H1 (cell line): ENCODE data around the gene RASSF5. TPM values are rescaled to one million over a fixed set of nuclear protein-coding genes. Genes with fewer than 3 reads are reported as not detected.

ENCODE experiments used
- CTCF ChIA-PET: fragments of 300-600 bp; sonication (Branson Sonifier 250); formaldehyde crosslinking; loops from one replicate; lab custom pipeline; 2021; ENCODE audit not compliant: partially characterized antibody; lab: Charles Lee
- POLR2A ChIA-PET: fragments of 300-600 bp; sonication (Branson Sonifier 250); formaldehyde crosslinking; loops from one replicate; lab custom pipeline; 2021; ENCODE audit warnings: inconsistent platforms; ENCODE audit not compliant: partially characterized antibody; lab: Charles Lee
- DNase-seq, 2 experiments: peaks; one replicate each; pipeline versions ENCODE4 v3.0.0 to v3.0.0-alpha.2; 2010 to 2022; ENCODE audit warnings: low spot score in 2 of 2, low read depth in 1 of 2, mixed read lengths in 1 of 2
- FAIRE-seq: peaks from 2 replicates; lab custom pipeline; 2011; peaks lifted over from hg19 to GRCh38; lab: Jason Lieb, UNC
- H2AFZ ChIP-seq: 2 replicates; pipeline ENCODE4 v1.8.1; 2012; ENCODE audit warnings: low read length, inconsistent platforms
- H2AK5ac ChIP-seq: 2 replicates; pipeline ENCODE4 v1.6.1; 2013; ENCODE audit warnings: low read depth, low read length
- H2BK120ac ChIP-seq: replicated peaks from 2 replicates; pipeline ENCODE3; 2013; ENCODE audit warnings: low read depth, low read length, inconsistent platforms
- H2BK12ac ChIP-seq: 2 replicates; pipeline ENCODE4 v1.6.1; 2013; ENCODE audit warnings: low read depth, low read length
- H2BK15ac ChIP-seq: 2 replicates; pipeline ENCODE4 v1.6.1; 2013; ENCODE audit warnings: low read length
- H2BK20ac ChIP-seq: 2 replicates; pipeline ENCODE4 v1.6.1; 2013; ENCODE audit warnings: low read length
- H2BK5ac ChIP-seq: 2 replicates; pipeline ENCODE4 v1.6.1; 2013; ENCODE audit warnings: low read depth, low read length
- H3K14ac ChIP-seq: 2 replicates; pipeline ENCODE4 v1.6.1; 2013; ENCODE audit warnings: inconsistent platforms; ENCODE audit not compliant: insufficient read length
- H3K18ac ChIP-seq: 2 replicates; pipeline ENCODE4 v1.6.1; 2013; ENCODE audit warnings: low read length; ENCODE audit errors: extremely low read depth
- H3K23ac ChIP-seq: 2 replicates; pipeline ENCODE4 v1.6.1; 2013; ENCODE audit warnings: inconsistent platforms; ENCODE audit not compliant: insufficient read length
- H3K23me2 ChIP-seq: 2 replicates; pipeline ENCODE4 v1.6.1; 2013; ENCODE audit warnings: low read depth, low read length
- H3K27ac ChIP-seq: 2 replicates; pipeline ENCODE4 v1.6.1; 2011; ENCODE audit warnings: low read depth, low read length, inconsistent platforms
- H3K27me3 ChIP-seq, 4 experiments: replicated peaks in 1 of 4; 1 replicate in 1 of 4; 2 replicates in 3 of 4; pipeline versions ENCODE4 v1.6.1 to v1.8.1; 2011 to 2013; ENCODE audit warnings: low read length in 3 of 4, mild to moderate bottlenecking in 3 of 4, inconsistent platforms in 2 of 4, mixed read lengths in 2 of 4, moderate library complexity in 1 of 4; ENCODE audit not compliant: control insufficient read depth in 3 of 4, insufficient read depth in 3 of 4; ENCODE audit errors: extremely low read depth in 1 of 4
- H3K36me3 ChIP-seq, 4 experiments: 2 replicates each; pipeline versions ENCODE4 v1.6.1 to v1.8.1; 2011 to 2013; ENCODE audit warnings: mild to moderate bottlenecking in 4 of 4, low read length in 3 of 4, moderate library complexity in 2 of 4, control low read depth in 1 of 4, inconsistent platforms in 1 of 4; ENCODE audit not compliant: insufficient read depth in 4 of 4, control insufficient read depth in 2 of 4
- H3K4ac ChIP-seq: replicated peaks from 2 replicates; pipeline ENCODE3; 2013; ENCODE audit warnings: low read length, low read depth, mixed read lengths, inconsistent platforms; ENCODE audit not compliant: insufficient read length
- H3K4me1 ChIP-seq, 4 experiments: replicated peaks in 1 of 4; 1 replicate in 1 of 4; 2 replicates in 3 of 4; pipeline versions ENCODE4 v1.6.1 to v1.8.1; 2011 to 2013; ENCODE audit warnings: low read length in 3 of 4, inconsistent platforms in 2 of 4, mixed read lengths in 1 of 4; ENCODE audit not compliant: insufficient read depth in 4 of 4, control insufficient read depth in 3 of 4
- H3K4me2 ChIP-seq, 2 experiments: 2 replicates each; pipeline versions ENCODE4 v1.6.1 to v1.8.1; 2011 to 2013; ENCODE audit warnings: low read depth in 2 of 2, low read length in 2 of 2, control low read depth in 1 of 2, inconsistent platforms in 1 of 2, mild to moderate bottlenecking in 1 of 2; ENCODE audit not compliant: insufficient read depth in 1 of 2
- H3K4me3 ChIP-seq, 4 experiments: fragments of 200-600, 300-600 bp in 1 of 4; sonication (generic), shearing (Covaris generic), sonication (Bioruptor Twin) in 1 of 4; 2 replicates each; pipeline versions ENCODE4 v1.5.1 to v1.8.1; 2011 to 2016; ENCODE audit warnings: low read length in 4 of 4, low read depth in 3 of 4, control low read depth in 2 of 4, inconsistent platforms in 2 of 4, mild to moderate bottlenecking in 2 of 4, mixed read lengths in 1 of 4, moderate library complexity in 1 of 4; ENCODE audit not compliant: insufficient read depth in 2 of 4; ENCODE audit errors: extremely low read depth in 1 of 4
- H3K56ac ChIP-seq: replicated peaks from 2 replicates; pipeline ENCODE3; 2013; ENCODE audit warnings: low read depth, mild to moderate bottlenecking, mixed read lengths, low read length, inconsistent platforms; ENCODE audit not compliant: insufficient read length
- H3K79me1 ChIP-seq: 2 replicates; pipeline ENCODE4 v1.6.1; 2013; ENCODE audit warnings: low read depth, low read length, control low read depth
- H3K79me2 ChIP-seq, 2 experiments: 2 replicates each; pipeline versions ENCODE4 v1.6.1 to v1.8.1; 2012 to 2013; ENCODE audit warnings: low read length in 2 of 2, mild to moderate bottlenecking in 2 of 2, inconsistent platforms in 1 of 2; ENCODE audit not compliant: insufficient read depth in 2 of 2, control insufficient read depth in 1 of 2
- H3K9ac ChIP-seq, 4 experiments: replicated peaks in 1 of 4; 1 replicate in 1 of 4; 2 replicates in 3 of 4; pipeline versions ENCODE4 v1.6.1 to v1.8.1; 2011 to 2013; ENCODE audit warnings: low read depth in 3 of 4, low read length in 3 of 4, control low read depth in 2 of 4, mild to moderate bottlenecking in 2 of 4, moderate library complexity in 2 of 4, inconsistent platforms in 1 of 4; ENCODE audit errors: extremely low read depth in 1 of 4
- H3K9me3 ChIP-seq, 2 experiments: 2 replicates each; pipeline versions ENCODE4 v1.6.1 to v1.8.1; 2012 to 2013; ENCODE audit warnings: mild to moderate bottlenecking in 2 of 2, moderate library complexity in 2 of 2, control low read depth in 1 of 2, inconsistent platforms in 1 of 2, low read depth in 1 of 2, low read length in 1 of 2, mixed read lengths in 1 of 2; ENCODE audit not compliant: insufficient read depth in 2 of 2
- H4K20me1 ChIP-seq, 2 experiments: replicated peaks in 1 of 2; 2 replicates each; pipeline versions ENCODE3 to v1.8.1; 2011 to 2013; ENCODE audit warnings: inconsistent platforms in 2 of 2, low read length in 2 of 2, mild to moderate bottlenecking in 1 of 2; ENCODE audit not compliant: insufficient read depth in 2 of 2, control insufficient read depth in 1 of 2
- H4K5ac ChIP-seq: 2 replicates; pipeline ENCODE4 v1.6.1; 2013; ENCODE audit warnings: low read length, low read depth, mixed read lengths, inconsistent platforms; ENCODE audit not compliant: insufficient read length
- H4K8ac ChIP-seq: 2 replicates; pipeline ENCODE4 v1.8.0; 2013; ENCODE audit warnings: mild to moderate bottlenecking, moderate library complexity, low read length, inconsistent platforms; ENCODE audit not compliant: insufficient read depth; ENCODE audit errors: extremely low read depth
- H4K91ac ChIP-seq: replicated peaks from 2 replicates; pipeline ENCODE3; 2013; ENCODE audit warnings: low read length, mixed read lengths, inconsistent platforms; ENCODE audit not compliant: insufficient read length
- BRCA1 ChIP-seq: IDR thresholded peaks from 2 replicates; pipeline ENCODE4 v1.6.1; 2012; ENCODE audit warnings: low read depth, low read length, improper control_type of control experiment
- CBX8 ChIP-seq: fragments of 300-800, 300-1000 bp; sonication (generic); IDR thresholded peaks from 2 replicates; pipeline ENCODE4 v1.7.1; 2016; ENCODE audit warnings: low read depth, low read length, borderline replicate concordance
- CEBPB ChIP-seq: IDR thresholded peaks from 2 replicates; pipeline ENCODE4 v1.6.1; 2012; ENCODE audit warnings: low read depth, low read length
- EZH2 ChIP-seq: fragments of 200-600 bp; sonication (generic); IDR thresholded peaks from 2 replicates; pipeline ENCODE4 v1.7.1; 2012; ENCODE audit warnings: low read depth, mild to moderate bottlenecking, moderate library complexity, low read length, inconsistent platforms; ENCODE audit not compliant: severe bottlenecking
- GABPA ChIP-seq: IDR thresholded peaks from 2 replicates; pipeline ENCODE4 v1.6.1; 2011; ENCODE audit warnings: mild to moderate bottlenecking, low read length, moderate library complexity, borderline replicate concordance; ENCODE audit not compliant: insufficient read depth
- GTF2F1 ChIP-seq: IDR thresholded peaks from 2 replicates; pipeline ENCODE4 v1.6.1; 2012; ENCODE audit warnings: low read depth, low read length, improper control_type of control experiment, borderline replicate concordance
- KDM4A ChIP-seq: IDR thresholded peaks from one replicate; pipeline ENCODE4 v1.7.1; 2012; ENCODE audit warnings: low read depth, mild to moderate bottlenecking, moderate library complexity, low read length, inconsistent platforms; ENCODE audit not compliant: severe bottlenecking
- NRF1 ChIP-seq: IDR thresholded peaks from 2 replicates; pipeline ENCODE4 v1.6.1; 2011; ENCODE audit warnings: mild to moderate bottlenecking, low read depth, low read length, improper control_type of control experiment
- SIX5 ChIP-seq: IDR thresholded peaks from 2 replicates; pipeline ENCODE4 v1.6.1; 2011; ENCODE audit warnings: mild to moderate bottlenecking, low read depth, low read length
- TAF1 ChIP-seq: IDR thresholded peaks from 2 replicates; pipeline ENCODE4 v1.6.1; 2011; ENCODE audit warnings: mild to moderate bottlenecking, low read depth, low read length
- TEAD4 ChIP-seq: IDR thresholded peaks from 2 replicates; pipeline ENCODE4 v1.6.1; 2012; ENCODE audit warnings: low read depth, low read length, inconsistent platforms, mixed read lengths
- WGBS, 2 experiments: shearing (Covaris generic) in 1 of 2; methylation state at CpG; one replicate each; pipeline versions ENCODE4 v1.1.6 to v1.1.7; 2013 to 2015; ENCODE audit warnings: low lambda C conversion rate in 2 of 2, mixed read lengths in 2 of 2, inconsistent platforms in 1 of 2, low coverage in 1 of 2, missing lambda C conversion rate in 1 of 2; ENCODE audit not compliant: insufficient replicate concordance in 2 of 2, insufficient coverage in 1 of 2, insufficient read length in 1 of 2; ENCODE audit errors: extremely low coverage in 1 of 2, missing lambda C conversion rate in 1 of 2; 5-methylcytosine and 5-hydroxymethylcytosine counted together
- polyA plus RNA-seq, 7 experiments: library from polyadenylated mRNA; depleted of rRNA in 3 of 7; stranded (reverse) in 5 of 7; unstranded in 2 of 7; fragments of >200 nt in 5 of 7; fragments of 200-250 nt in 2 of 7; gene quantifications; 1 replicate in 5 of 7; 2 replicates in 1 of 7; 4 replicates in 1 of 7; pipeline versions ENCODE4 v1.2.1 to v1.2.3, GENCODE V29; 2011 to 2013; ENCODE audit warnings: missing spikeins in 2 of 7, mixed read lengths in 2 of 7
- total RNA-seq: library from RNA; stranded (reverse); fragmentation: NEBNext Ultra II Directional; extraction: Animal tissue kit (Norgen Biotek cat#: 25700); gene quantifications from 2 replicates; pipeline ENCODE4 v1.2.1, GENCODE V29; 2021
- TF ChIP-seq, protein P1 (sequence below): IDR thresholded peaks from 2 replicates; pipeline ENCODE4 v1.6.1; 2012; ENCODE audit warnings: inconsistent platforms

RASSF5 gene
- total and polyA plus RNA-seq, 2 of the 8 experiments (the other 6 are each of a cell fraction or from before 2014, with no cell fraction given): 0.82 to 1.8 TPM

DNA sequence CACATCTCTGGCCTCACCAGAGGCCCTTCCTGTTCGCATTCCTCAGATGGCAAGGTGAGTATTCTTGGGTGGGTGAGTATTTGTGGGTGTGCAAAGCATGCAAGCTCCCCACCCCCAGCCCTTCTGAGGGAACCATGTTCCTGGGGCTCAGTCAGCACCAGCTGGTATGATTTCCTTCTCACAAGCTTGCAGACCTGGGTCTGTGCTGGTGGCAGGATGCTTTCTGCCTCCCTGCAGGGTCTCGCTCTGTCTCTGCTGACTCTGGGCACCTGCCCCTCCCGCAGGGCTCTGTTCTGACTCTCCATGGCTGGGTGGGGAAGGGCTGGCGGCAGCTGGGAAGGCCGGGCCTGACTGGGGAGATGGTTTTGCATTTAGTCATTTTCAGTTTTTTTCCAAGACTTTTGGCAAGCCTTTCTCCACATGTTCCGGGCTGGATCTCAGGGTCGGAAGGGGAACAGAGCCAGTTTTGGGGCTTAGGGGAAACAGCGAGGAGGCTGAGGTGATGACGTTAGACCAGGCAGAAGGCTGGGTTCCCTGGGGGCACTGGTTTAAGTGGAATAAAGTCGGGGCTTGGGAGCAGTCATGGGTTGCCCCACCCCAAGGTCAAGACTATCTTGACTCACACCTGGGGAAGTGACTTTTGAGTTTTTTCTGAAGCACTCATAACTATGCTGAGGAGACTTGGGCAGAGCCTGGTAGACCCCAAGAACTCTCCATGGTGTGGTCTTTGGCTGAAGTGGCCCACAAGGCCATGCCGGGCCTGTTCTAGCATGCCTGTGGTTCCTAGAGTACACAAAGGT is 6.2 kb downstream of the RASSF5 start:
- H3K4me3 ChIP-seq: no peak overlapping the region
- H2BK15ac ChIP-seq: no peak overlapping the region
- no peaks in the 10 kb centered on the region for H3K79me1 ChIP-seq
- no peaks in the 10 kb centered on the region for H3K79me2 ChIP-seq
- no peak overlapping the region for H4K5ac ChIP-seq
- H2AK5ac ChIP-seq: no peak overlapping the region
- no peak for FAIRE-seq
- no peak overlapping the region for H3K27ac ChIP-seq
- ChIA-PET CTCF (interaction anchor here (0.7 to 2.3 kb wide), 8 partner anchors 9 to 51 kb away, joined by 3 to 10 read pairs (median 5); no protein-coding TSS in a partner anchor), POLR2A (no interaction called here)
- H4K20me1 ChIP-seq: peaks cover 2 to 3% of the 10 kb centered on the region in 2 experiments
- peaks cover 1 to 17% (median 11%) of the 10 kb centered on the region in 4 experiments for H3K27me3 ChIP-seq
- no peak overlapping the region for H3K4ac ChIP-seq
- no peak for DNase-seq
- no peak overlapping the region for H2BK12ac ChIP-seq
- no peak overlapping the region for H2BK5ac ChIP-seq
- H3K4me1 ChIP-seq: peaks cover 3 to 13% (median 6%) of the 10 kb centered on the region in 4 experiments; a peak in 6 of 7 replicates
- no peaks in the 10 kb centered on the region for H3K36me3 ChIP-seq
- H3K14ac ChIP-seq: no peak overlapping the region
- H3K4me2 ChIP-seq: no peak overlapping the region
- H2BK20ac ChIP-seq: no peak overlapping the region
- H3K9ac ChIP-seq: no peak overlapping the region
- no peak overlapping the region for H4K8ac ChIP-seq
- no peak overlapping the region for H3K18ac ChIP-seq
- no peak overlapping the region for H2BK120ac ChIP-seq
- no peak overlapping the region for H2AFZ ChIP-seq
- 87% methylated on average over 11 of the region's 11 CpGs; no CpG with 5 or more reads in 1 of the 2 experiments for WGBS, 2 experiments
- no peak overlapping the region for H4K91ac ChIP-seq
- H3K23ac ChIP-seq: no peak overlapping the region
- no peaks in the 10 kb centered on the region for H3K23me2 ChIP-seq
- H3K9me3 ChIP-seq: no peaks in the 10 kb centered on the region
- no peak overlapping the region for H3K56ac ChIP-seq
- TF ChIP-seq CBX8 (no peak), SIX5 (no peak), CEBPB (no peak), TEAD4 (no peak), BRCA1 (no peak), TAF1 (no peak), NRF1 (no peak), KDM4A (no peak), GABPA (no peak), EZH2 (no peak), GTF2F1 (no peak)
- TF ChIP-seq, protein P1, sequence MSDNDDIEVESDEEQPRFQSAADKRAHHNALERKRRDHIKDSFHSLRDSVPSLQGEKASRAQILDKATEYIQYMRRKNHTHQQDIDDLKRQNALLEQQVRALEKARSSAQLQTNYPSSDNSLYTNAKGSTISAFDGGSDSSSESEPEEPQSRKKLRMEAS: no peak
